ENCODE results near the gene MORF4L1. TPM values are rescaled to one million over a fixed set of nuclear protein-coding genes. Genes with fewer than 3 reads are reported as not detected.
"Not testable (repeated sequence)": the region's sequence is repeated elsewhere in the genome, so short reads cannot be mapped to it uniquely, and the experiment has no call there.

MORF4L1 gene
- total and polyA plus RNA-seq, 11 donors: 162 to 549 (median 328) TPM

DNA sequence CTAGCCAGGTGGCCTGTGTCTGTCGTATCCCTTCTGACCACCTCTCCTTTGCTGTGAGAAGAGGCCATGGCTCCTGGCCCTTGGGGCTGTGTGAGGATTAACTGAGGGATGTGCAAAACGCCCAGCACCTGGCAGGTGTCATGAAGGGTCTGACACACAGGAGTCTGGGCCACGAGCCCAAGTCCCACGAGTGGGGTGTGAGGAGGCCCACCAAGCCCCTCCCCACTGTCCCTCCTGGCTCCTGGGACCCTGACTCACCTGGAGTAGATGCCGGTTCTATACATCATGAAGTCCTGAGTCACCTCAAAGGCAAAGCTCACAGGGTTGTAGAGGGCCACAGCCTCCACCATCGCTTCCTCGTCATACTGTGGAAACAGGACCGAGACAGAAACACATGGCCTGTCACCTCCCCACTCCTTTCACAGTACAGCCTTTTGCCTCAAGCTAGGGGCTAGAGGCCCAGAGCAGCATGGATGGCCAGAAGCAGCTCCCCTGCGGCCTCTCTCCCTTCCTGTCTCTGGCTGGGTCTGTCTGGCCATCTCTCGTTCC, 52.5 kb downstream of the MORF4L1 start:
- no peaks in the 10 kb centered on the region for H3K9me3 ChIP-seq
- intact Hi-C loops (cut with DNase I): no loop called here
- H3K27me3 ChIP-seq: no peaks in the 10 kb centered on the region
- H3K27ac ChIP-seq: no peak overlapping the region
- H3K36me3 ChIP-seq: peaks cover 0 to 91% (median 73%) of the 10 kb centered on the region in 9 donors
- DNase-seq: no peak
- 80 to 93% (median 86%) methylated on average over 8 to 10 of the region's 10 CpGs for WGBS, 4 donors
- no peak for ATAC-seq
- H3K4me1 ChIP-seq: peaks cover 0 to 10% (median 0%) of the 10 kb centered on the region in 12 donors
- no peak overlapping the region for H3K4me3 ChIP-seq
- TF ChIP-seq POLR2A (IDR thresholded peaks at IDR 0.05): no peak
- TF ChIP-seq, protein P1, sequence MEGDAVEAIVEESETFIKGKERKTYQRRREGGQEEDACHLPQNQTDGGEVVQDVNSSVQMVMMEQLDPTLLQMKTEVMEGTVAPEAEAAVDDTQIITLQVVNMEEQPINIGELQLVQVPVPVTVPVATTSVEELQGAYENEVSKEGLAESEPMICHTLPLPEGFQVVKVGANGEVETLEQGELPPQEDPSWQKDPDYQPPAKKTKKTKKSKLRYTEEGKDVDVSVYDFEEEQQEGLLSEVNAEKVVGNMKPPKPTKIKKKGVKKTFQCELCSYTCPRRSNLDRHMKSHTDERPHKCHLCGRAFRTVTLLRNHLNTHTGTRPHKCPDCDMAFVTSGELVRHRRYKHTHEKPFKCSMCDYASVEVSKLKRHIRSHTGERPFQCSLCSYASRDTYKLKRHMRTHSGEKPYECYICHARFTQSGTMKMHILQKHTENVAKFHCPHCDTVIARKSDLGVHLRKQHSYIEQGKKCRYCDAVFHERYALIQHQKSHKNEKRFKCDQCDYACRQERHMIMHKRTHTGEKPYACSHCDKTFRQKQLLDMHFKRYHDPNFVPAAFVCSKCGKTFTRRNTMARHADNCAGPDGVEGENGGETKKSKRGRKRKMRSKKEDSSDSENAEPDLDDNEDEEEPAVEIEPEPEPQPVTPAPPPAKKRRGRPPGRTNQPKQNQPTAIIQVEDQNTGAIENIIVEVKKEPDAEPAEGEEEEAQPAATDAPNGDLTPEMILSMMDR (IDR thresholded peaks at IDR 0.05): no peak

DNA sequence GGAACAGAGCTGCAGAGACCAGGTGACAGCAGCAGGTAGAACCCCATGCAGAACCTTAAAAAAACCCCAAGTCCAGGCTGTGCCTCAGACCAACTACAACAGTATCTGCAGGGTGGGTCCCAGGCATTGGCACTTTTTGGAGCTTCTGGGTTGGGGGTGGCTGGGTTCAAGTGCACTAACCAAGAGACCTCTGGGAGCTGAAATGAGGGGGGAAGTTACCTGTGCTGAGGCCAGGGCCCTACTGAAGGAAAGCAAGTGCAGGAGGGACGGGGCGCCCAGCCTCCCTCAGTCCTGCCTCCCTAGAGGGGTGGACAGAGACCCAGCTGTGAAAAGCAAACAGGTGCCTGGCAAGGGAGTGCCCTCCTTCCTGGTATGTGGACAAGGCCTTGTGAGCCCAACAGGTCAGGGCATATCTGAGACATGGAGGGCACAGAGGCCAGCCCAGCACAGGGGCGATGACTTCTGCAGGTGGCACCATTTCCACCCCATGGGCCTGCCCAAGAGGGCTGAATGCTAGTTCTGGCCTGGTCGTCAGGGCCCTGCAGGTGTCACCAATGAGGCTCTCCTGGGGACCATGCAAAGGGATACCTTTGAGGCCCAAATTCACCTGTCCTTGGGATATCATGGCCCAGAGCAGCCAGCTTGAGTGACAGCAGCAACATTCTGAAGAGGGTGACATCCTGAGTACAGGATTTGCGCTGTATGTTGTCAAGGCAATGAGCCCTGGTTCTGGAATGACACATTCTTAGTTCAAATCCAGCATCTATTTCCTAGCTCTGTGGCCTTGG, 53.5 kb downstream of the MORF4L1 start:
- TF ChIP-seq, protein P1 (IDR thresholded peaks at IDR 0.05): no peak
- no peak for TF ChIP-seq POLR2A (IDR thresholded peaks at IDR 0.05)
- H3K27ac ChIP-seq: no peak overlapping the region
- intact Hi-C loops (cut with DNase I): no loop called here
- H3K9me3 ChIP-seq: no peaks in the 10 kb centered on the region
- 73 to 96% (median 94%) methylated on average over 3 to 5 of the region's 5 CpGs for WGBS, 4 donors
- H3K36me3 ChIP-seq: peaks cover 0 to 91% (median 69%) of the 10 kb centered on the region in 9 donors
- DNase-seq (no peak), ATAC-seq (no peak)
- H3K4me1 ChIP-seq: peaks cover 0 to 10% (median 0%) of the 10 kb centered on the region in 12 donors
- H3K27me3 ChIP-seq: no peaks in the 10 kb centered on the region
- H3K4me3 ChIP-seq: no peak overlapping the region

DNA sequence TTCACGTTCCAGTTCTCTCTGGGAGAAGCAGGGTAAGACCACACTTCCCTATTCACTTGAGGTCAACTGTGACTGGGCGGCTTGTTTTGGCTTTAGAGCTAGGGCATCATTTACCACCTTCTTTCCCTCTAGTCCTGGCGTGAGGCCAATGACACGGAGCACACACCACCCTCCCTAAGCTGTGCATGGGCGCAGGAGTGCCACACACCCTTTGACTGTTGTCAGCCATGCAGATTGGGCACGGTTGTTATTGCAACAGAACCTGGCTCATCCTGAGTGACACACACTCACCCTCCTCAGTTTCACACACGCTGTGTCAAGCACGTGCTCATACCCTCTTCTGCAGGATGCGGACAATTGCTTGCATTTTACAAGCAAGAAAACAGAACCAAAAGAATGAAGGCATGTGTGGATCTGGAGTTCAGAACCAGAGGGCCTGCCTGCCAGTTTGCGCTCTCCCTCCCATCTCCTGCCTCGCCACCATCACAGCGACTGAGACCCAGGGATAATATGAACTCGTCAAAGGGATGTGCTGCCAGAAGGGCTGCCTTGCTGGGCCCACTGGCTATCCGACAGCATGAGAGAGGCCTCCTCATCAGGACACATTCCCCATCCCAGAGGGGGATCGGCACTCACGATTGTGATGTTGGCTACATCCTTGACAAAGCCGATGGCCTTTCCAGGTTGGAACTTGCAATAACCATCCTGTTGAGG, 54.5 kb downstream of the MORF4L1 start:
- Histone ChIP-seq H3K27me3 (no peaks in the 10 kb centered on the region), H3K4me1 (peaks cover 0 to 16% (median 0%) of the 10 kb centered on the region in 12 donors), H3K9me3 (no peaks in the 10 kb centered on the region), H3K4me3 (no peak overlapping the region), H3K36me3 (peaks cover 0 to 90% (median 62%) of the 10 kb centered on the region in 9 donors), H3K27ac (no peak overlapping the region)
- ATAC-seq (no peak), DNase-seq (no peak)
- WGBS, 4 donors: 83 to 92% (median 91%) methylated on average over 17 of the region's 17 CpGs
- TF ChIP-seq, protein P1 (IDR thresholded peaks at IDR 0.05): no peak
- TF ChIP-seq POLR2A (IDR thresholded peaks at IDR 0.05): no peak
- intact Hi-C loops (cut with DNase I): no loop called here

DNA sequence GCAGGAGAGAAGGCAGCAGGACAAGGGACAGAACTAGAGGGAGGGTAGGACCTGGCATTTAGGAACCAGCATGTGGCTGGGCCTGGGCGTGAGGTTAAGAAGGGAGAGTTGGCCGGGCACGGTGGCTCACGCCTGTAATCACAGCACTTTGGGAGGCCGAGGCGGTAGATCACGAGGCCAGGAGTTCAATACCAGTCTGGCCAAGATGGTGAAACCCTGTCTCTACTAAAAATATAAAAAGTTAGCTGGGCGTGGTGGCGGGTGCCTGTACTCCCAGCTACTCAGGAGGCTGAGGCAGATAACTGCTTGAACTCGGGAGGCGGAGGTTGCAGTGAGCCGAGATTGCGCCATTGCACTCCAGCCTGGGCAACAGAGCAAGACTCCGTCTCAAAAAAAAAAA, 55.5 kb downstream of the MORF4L1 start:
- H3K27me3 ChIP-seq; H3K4me3 ChIP-seq; ATAC-seq; H3K9me3 ChIP-seq; DNase-seq; H3K27ac ChIP-seq; intact Hi-C loops (cut with DNase I): not testable (repeated sequence)
- WGBS, 4 donors: 95 to 98% (median 96%) methylated on average over 14 of the region's 14 CpGs
- Histone ChIP-seq H3K36me3 (peaks cover 0 to 90% (median 55%) of the 10 kb centered on the region in 9 donors), H3K4me1 (peaks cover 0 to 24% (median 4%) of the 10 kb centered on the region in 12 donors)

Measured in heart left ventricle (tissue), 16 donors.